Epithelial cell of esophagus (primary cell): ENCODE measurements around the gene C1orf50.
"Not testable (repeated sequence)": the region's sequence is repeated elsewhere in the genome, so short reads cannot be mapped to it uniquely, and the experiment has no call there.

ENCODE experiments used
- DNase-seq: peaks from one replicate; pipeline ENCODE4 v3.0.0; 2010; ENCODE audit warnings: low read depth
- H3K4me3 ChIP-seq: 2 replicates; pipeline ENCODE4 v1.5.1; 2011; ENCODE audit warnings: mild to moderate bottlenecking, low read length, control low read depth
- CTCF ChIP-seq: IDR thresholded peaks from 2 replicates; pipeline ENCODE4 v1.5.1; 2011; ENCODE audit warnings: low read depth, mild to moderate bottlenecking, low read length, control low read depth, inconsistent platforms; ENCODE audit not compliant: insufficient read depth; ENCODE audit errors: missing control alignments

C1orf50 gene

DNA sequence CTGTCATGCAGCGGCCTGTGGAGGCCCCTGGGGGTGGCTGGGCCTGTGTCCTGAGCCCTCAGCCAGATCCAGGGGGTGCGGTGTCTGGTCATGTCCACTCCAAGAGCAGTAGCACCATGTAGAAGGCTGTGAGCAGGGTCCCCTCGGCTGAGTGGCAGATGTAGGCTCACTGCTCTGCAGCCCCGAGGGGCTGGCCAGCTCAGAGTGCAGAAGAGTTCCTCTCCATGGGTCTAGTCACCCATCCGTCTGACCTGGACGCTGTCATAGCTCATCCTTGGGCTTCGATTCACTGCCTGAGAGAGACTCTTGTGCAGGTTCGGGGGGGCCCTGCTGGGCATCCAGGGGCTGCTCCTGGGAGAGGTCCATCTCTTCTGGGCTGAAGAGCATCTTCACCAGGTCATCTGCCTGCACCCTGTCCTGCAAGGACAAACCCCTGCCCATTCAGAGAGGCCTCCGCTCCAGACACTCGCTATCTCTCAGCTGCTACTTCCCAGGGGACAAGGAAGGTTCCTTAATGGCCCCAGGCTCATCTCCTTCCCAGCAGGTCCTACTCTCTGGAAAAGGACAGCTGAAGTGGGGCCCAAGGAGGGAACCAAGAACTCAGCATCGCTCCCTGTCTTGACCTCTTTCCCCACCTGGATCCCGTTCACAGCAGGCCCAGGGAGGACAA lies 20.5 kb upstream of the C1orf50 start:
- no peak for DNase-seq
- no peak for TF ChIP-seq CTCF
- no peak overlapping the region for H3K4me3 ChIP-seq

DNA sequence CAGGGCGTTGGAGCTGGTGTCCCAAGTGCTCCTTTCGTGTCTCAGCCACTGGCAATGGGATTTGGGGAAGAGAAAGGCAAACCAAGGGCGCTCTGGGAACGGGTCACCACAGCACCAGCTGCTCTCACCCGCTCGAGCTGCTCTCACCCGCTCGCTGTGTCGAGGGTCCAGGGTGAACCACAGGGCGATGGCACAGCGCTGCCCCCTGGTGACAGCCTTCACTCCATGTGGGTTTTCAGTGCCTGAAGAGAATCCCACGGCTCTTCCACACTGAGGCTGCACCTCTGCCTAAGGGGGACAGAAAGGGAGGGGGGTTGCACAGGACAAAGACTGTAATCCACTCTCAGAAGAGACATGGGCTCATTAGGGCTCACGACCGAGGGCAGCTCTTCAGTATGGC lies 19.9 kb upstream of the C1orf50 start:
- H3K4me3 ChIP-seq: no peak overlapping the region
- TF ChIP-seq CTCF: peak; percentile 59
- no peak for DNase-seq

- DNase-seq: no peak
- no peak overlapping the region for H3K4me3 ChIP-seq
- TF ChIP-seq CTCF: no peak
Observed at GRCh38 chr1:42748021-42748420, 19.0 kb upstream of the C1orf50 start.

DNA sequence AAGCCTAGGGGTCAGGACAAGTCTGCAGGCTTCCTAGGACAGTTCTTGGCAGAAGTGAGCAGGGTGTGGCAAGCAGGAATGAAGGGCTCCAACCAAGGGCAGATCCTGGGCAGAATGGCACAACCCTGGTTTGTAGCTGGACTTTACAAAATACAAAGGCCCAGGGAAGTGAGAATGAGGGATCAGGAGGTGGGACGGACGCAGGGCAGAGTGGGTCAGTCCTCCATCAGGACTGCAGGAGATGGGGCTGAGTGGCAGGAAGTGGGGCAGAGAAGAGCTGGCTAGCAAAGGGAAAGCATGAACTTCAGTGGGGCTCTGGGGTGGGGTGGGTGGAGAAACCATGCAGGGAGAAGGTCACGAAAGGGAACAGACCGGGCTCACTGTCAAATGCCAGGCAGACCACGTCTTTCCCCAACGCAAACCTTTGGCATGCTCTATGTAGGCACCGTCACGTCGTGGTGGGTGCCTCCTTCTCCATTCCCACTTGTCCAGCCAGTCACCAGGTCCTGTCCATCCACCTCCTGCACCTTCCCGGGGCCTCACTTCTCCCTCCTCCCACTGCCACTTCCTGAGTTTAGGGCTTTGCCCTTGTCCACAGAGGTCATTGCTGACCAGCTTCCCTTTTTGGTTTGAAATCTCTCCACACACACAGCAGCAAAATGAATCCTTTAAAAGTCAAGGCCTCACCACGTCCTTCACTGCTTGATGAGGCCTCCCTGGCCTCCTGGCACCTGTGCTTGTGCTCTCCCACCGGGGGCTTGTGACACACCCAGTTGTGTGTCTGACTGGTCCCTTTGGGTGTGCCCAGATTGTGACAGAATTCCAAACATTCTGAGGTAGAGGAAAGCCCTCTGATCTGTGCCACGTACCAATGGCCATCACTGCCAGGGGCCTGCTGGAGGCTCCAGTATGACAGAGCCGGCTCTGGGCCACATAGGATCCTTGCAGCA lies 18.3 kb upstream of the C1orf50 start:
- no peak for DNase-seq
- TF ChIP-seq CTCF: no peak
- H3K4me3 ChIP-seq: no peak overlapping the region

DNA sequence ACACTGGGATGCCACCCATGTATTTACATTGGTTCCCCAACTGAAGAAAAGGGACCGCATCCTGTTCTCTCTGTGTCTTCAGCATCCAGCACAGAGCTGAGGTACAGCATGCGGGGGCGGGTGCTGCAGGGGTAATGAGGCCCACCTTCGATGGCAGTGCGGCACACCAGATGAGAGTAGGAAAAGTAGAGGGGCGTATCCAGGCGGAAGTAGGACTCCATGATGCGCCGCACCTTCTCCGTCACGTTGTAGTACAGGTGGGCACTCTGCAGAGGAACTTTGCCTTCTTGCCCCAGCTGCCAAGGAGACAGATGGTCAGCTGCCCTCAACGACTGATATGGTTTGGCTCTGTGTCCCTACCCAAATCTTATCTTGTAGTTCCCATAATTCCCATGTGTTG lies 17.0 kb upstream of the C1orf50 start:
- no peak overlapping the region for H3K4me3 ChIP-seq
- TF ChIP-seq CTCF: no peak
- DNase-seq: no peak

DNA sequence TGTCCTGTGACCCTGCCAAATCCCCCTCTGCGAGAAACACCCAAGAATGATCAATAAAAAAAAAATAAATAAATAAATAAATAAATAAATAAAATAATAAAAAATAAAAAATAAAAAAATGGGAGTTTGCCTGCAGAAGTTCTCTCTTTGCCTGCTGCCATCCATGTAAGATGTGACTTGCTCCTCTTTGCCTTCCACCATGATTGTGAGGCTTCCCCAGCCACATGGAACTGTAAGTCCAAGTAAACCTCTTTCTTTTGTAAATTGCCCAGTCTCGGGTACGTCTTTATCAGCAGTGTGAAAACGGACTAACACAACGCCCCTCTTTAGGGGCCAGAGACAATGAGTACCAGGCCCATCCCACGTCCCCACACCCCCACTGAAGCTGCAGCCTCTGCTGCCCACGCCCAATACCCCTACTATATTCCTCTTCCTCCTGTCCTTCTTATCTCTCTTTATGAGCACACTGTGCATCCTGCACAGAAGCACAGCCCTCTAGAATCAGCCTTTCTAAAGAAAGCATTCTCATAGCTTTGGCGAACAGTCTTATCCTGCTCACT lies 15.5 kb upstream of the C1orf50 start:
- not testable (repeated sequence) for H3K4me3 ChIP-seq, DNase-seq

- no peak for DNase-seq
- TF ChIP-seq CTCF: no peak
- no peak overlapping the region for H3K4me3 ChIP-seq
Observed at GRCh38 chr1:42752284-42752683, 14.8 kb upstream of the C1orf50 start.
